ENCODE measurements around the gene KCNQ1. TPM values are rescaled to one million over a fixed set of nuclear protein-coding genes. Genes with fewer than 3 reads are reported as not detected.

The KCNQ1 gene
- total RNA-seq, 1 experiment from 2014 or later: 10.7 TPM

GRCh38 chr11:2549876-2550605 is 105.2 kb downstream of the KCNQ1 start:
- intact Hi-C loops (cut with micrococcal nuclease): no loop called here
- BruUV-seq (replicated peaks): no TSS peak
- Histone ChIP-seq H3K79me2 (ENCODE audit: insufficient read depth, low read length) (no peaks in the 10 kb centered on the region), H3K4me3 (replicated peaks in 1 of 2; ENCODE audit: low read depth in 1 of 2, low read length in 2 of 2) (no peak overlapping the region), H3K36me3 (ENCODE audit: control insufficient read depth in 1 of 2, insufficient read depth in 2 of 2, low read length in 2 of 2) (no peaks in the 10 kb centered on the region), H3K27ac (ENCODE audit: low read depth, low read length) (no peak overlapping the region), H4K20me1 (ENCODE audit: insufficient read depth) (no peaks in the 10 kb centered on the region), H3K27me3 (ENCODE audit: insufficient read depth, low read length) (no peaks in the 10 kb centered on the region), H3K9me2 (ENCODE audit: insufficient read depth) (no peaks in the 10 kb centered on the region), H3K4me2 (ENCODE audit: low read length) (no peak overlapping the region), H3K4me1 (ENCODE audit: control insufficient read depth in 1 of 2, insufficient read depth in 2 of 2, low read length in 2 of 2) (no peaks in the 10 kb centered on the region), H3K9ac (ENCODE audit: low read length) (no peak overlapping the region), H2AFZ (ENCODE audit: low read depth, low read length, poor library complexity, severe bottlenecking) (no peak overlapping the region), H3K9me3 (ENCODE audit: control insufficient read depth in 1 of 2, insufficient read depth in 1 of 2, low read depth in 1 of 2, low read length in 2 of 2) (no peaks in the 10 kb centered on the region)
- POLR2A ChIA-PET: no interaction called here
- RAD21 ChIA-PET (ENCODE audit: low non-redundant PET in 1 of 2, low total read pairs in 2 of 2, uncharacterized antibody in 2 of 2, unreplicated experiment in 2 of 2): no interaction called here
- no peak for ATAC-seq
- TF ChIP-seq POLR2A (IDR thresholded peaks at IDR 0.05; ENCODE audit: borderline replicate concordance, extremely low read depth, insufficient read depth, insufficient read length) (no peak), ZBTB33 (IDR thresholded peaks at IDR 0.05; ENCODE audit: extremely low read depth, insufficient replicate concordance, low read length) (no peak), SIN3A (IDR thresholded peaks at IDR 0.05; ENCODE audit: low read depth) (no peak)
- DNase-seq (ENCODE audit: low read depth, low spot score): no peak
- CTCF ChIA-PET: no interaction called here

- BruUV-seq (replicated peaks): no TSS peak
- H3K9me2 ChIP-seq (ENCODE audit: insufficient read depth): no peaks in the 10 kb centered on the region
- RAD21 ChIA-PET (ENCODE audit: low non-redundant PET in 1 of 2, low total read pairs in 2 of 2, uncharacterized antibody in 2 of 2, unreplicated experiment in 2 of 2): no interaction called here
- no peaks in the 10 kb centered on the region for H3K9me3 ChIP-seq (ENCODE audit: control insufficient read depth in 1 of 2, insufficient read depth in 1 of 2, low read depth in 1 of 2, low read length in 2 of 2)
- no peak overlapping the region for H3K4me2 ChIP-seq (ENCODE audit: low read length)
- ATAC-seq: no peak
- H3K27ac ChIP-seq (ENCODE audit: low read depth, low read length): no peak overlapping the region
- no peak overlapping the region for H2AFZ ChIP-seq (ENCODE audit: low read depth, low read length, poor library complexity, severe bottlenecking)
- H4K20me1 ChIP-seq (ENCODE audit: insufficient read depth): no peaks in the 10 kb centered on the region
- POLR2A ChIA-PET: no interaction called here
- TF ChIP-seq EGR1 (IDR thresholded peaks at IDR 0.05; ENCODE audit: low read depth) (no peak), JUND (IDR thresholded peaks at IDR 0.05) (no peak), ELF1 (IDR thresholded peaks at IDR 0.05; ENCODE audit: borderline replicate concordance, low read depth) (no peak), ZBTB33 (IDR thresholded peaks at IDR 0.05; ENCODE audit: extremely low read depth, insufficient replicate concordance, low read length) (no peak), EZH2 (IDR thresholded peaks at IDR 0.05) (no peak), EZH2phosphoT487 (IDR thresholded peaks at IDR 0.05; ENCODE audit: borderline replicate concordance) (no peak), SIN3A (IDR thresholded peaks at IDR 0.05; ENCODE audit: low read depth) (no peak), POLR2AphosphoS5 (IDR thresholded peaks at IDR 0.05; ENCODE audit: low read depth, low read length) (no peak), ZFX (IDR thresholded peaks at IDR 0.05) (no peak), SP1 (IDR thresholded peaks at IDR 0.05; ENCODE audit: low read depth) (no peak), POLR2A (IDR thresholded peaks at IDR 0.05; ENCODE audit: borderline replicate concordance, extremely low read depth, insufficient read depth, insufficient read length) (no peak), TCF7L2 (IDR thresholded peaks at IDR 0.05; ENCODE audit: borderline replicate concordance, extremely low read depth, insufficient read depth, insufficient read length) (no peak), SRF (IDR thresholded peaks at IDR 0.05; ENCODE audit: low read depth) (no peak), YY1 (IDR thresholded peaks at IDR 0.05; ENCODE audit: extremely low read depth, insufficient replicate concordance, low read depth, low read length) (no peak), ZNF274 (IDR thresholded peaks at IDR 0.05; ENCODE audit: low read depth, low read length) (no peak)
- TF ChIP-seq, protein P1, sequence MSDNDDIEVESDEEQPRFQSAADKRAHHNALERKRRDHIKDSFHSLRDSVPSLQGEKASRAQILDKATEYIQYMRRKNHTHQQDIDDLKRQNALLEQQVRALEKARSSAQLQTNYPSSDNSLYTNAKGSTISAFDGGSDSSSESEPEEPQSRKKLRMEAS (IDR thresholded peaks at IDR 0.05): no peak
- H3K36me3 ChIP-seq (ENCODE audit: control insufficient read depth in 1 of 2, insufficient read depth in 2 of 2, low read length in 2 of 2): no peaks in the 10 kb centered on the region
- intact Hi-C loops (cut with micrococcal nuclease): no loop called here
- H3K4me3 ChIP-seq (replicated peaks in 1 of 2; ENCODE audit: low read depth in 1 of 2, low read length in 2 of 2): no peak overlapping the region
- DNase-seq (ENCODE audit: low read depth, low spot score): no peak
- no peaks in the 10 kb centered on the region for H3K79me2 ChIP-seq (ENCODE audit: insufficient read depth, low read length)
- H3K4me1 ChIP-seq (ENCODE audit: control insufficient read depth in 1 of 2, insufficient read depth in 2 of 2, low read length in 2 of 2): no peaks in the 10 kb centered on the region
- H3K9ac ChIP-seq (ENCODE audit: low read length): no peak overlapping the region
- H3K27me3 ChIP-seq (ENCODE audit: insufficient read depth, low read length): no peaks in the 10 kb centered on the region
- CTCF ChIA-PET: no interaction called here
Observed at GRCh38 chr11:2550606-2550970, 105.8 kb downstream of the KCNQ1 start.
